GM12874 (cell line): ENCODE data around the gene RNF14.

Source experiments
- CTCF ChIP-seq: IDR thresholded peaks from 2 replicates; pipeline ENCODE4 v1.5.1; 2011; ENCODE audit warnings: low read depth, mild to moderate bottlenecking, control low read depth, low read length, moderate library complexity; ENCODE audit not compliant: insufficient read depth

Gene RNF14

GRCh38 chr5:141929398-141930058 is 39.4 kb upstream of the RNF14 start:
- TF ChIP-seq CTCF, result no peak

- TF ChIP-seq CTCF, result no peak
Observed at GRCh38 chr5:141931694-141932093, 37.2 kb upstream of the RNF14 start.

GRCh38 chr5:141933151-141933550 is 35.8 kb upstream of the RNF14 start:
- TF ChIP-seq CTCF, result no peak

- TF ChIP-seq CTCF, result no peak
Observed at GRCh38 chr5:141934099-141934844, 34.6 kb upstream of the RNF14 start.

GRCh38 chr5:141935538-141935937 is 33.4 kb upstream of the RNF14 start:
- no peak for TF ChIP-seq CTCF

GRCh38 chr5:141940695-141941271 is 28.1 kb upstream of the RNF14 start:
- TF ChIP-seq CTCF, result no peak

- no peak for TF ChIP-seq CTCF
Observed at GRCh38 chr5:141941307-141941706, 27.6 kb upstream of the RNF14 start.
